Lung (tissue), 12 donors: ENCODE data around the gene IRF5. TPM values are rescaled to one million over a fixed set of nuclear protein-coding genes. Genes with fewer than 3 reads are reported as not detected.

Experiments used
- ATAC-seq: fragments of 200-7000 bp; cut with Tn5 transposase; one replicate; pipeline ENCODE4 v1.9.1; 2020; ENCODE audit warnings: moderate number of reproducible peaks; ENCODE audit not compliant: insufficient read depth, low FRiP score
- DNase-seq, 3 donors: peaks; one replicate each; pipeline ENCODE4 v3.0.0-alpha.2; 2013 to 2017
- H3K27ac ChIP-seq, 2 donors: one replicate each; pipeline ENCODE4 v1.5.1; 2013; ENCODE audit warnings: mild to moderate bottlenecking in 2 of 2, moderate library complexity in 2 of 2, control low read depth in 1 of 2, inconsistent platforms in 1 of 2, low read depth in 1 of 2, low read length in 1 of 2
- H3K27me3 ChIP-seq, 3 donors: one replicate each; pipeline ENCODE4 v1.5.1; 2013; ENCODE audit warnings: low read length in 2 of 3; ENCODE audit not compliant: control insufficient read depth in 3 of 3, insufficient read depth in 3 of 3
- H3K36me3 ChIP-seq, 4 donors: one replicate each; pipeline ENCODE4 v1.5.1; 2013; ENCODE audit warnings: low read length in 4 of 4, mild to moderate bottlenecking in 1 of 4, moderate library complexity in 1 of 4; ENCODE audit not compliant: control insufficient read depth in 4 of 4, insufficient read depth in 4 of 4
- H3K4me1 ChIP-seq, 5 donors: one replicate each; pipeline ENCODE4 v1.5.1; 2013; ENCODE audit warnings: low read length in 5 of 5, mild to moderate bottlenecking in 2 of 5, moderate library complexity in 1 of 5; ENCODE audit not compliant: control insufficient read depth in 5 of 5, insufficient read depth in 5 of 5
- H3K4me3 ChIP-seq: one replicate; pipeline ENCODE4 v1.5.1; 2013; ENCODE audit warnings: mild to moderate bottlenecking, control low read depth, moderate library complexity
- H3K9ac ChIP-seq, 2 donors: one replicate each; pipeline ENCODE4 v1.5.1; 2013; ENCODE audit warnings: low read length in 2 of 2, control low read depth in 1 of 2; ENCODE audit not compliant: insufficient read depth in 1 of 2
- H3K9me3 ChIP-seq, 4 donors: one replicate each; pipeline ENCODE4 v1.5.1; 2013; ENCODE audit warnings: low read length in 3 of 4, mild to moderate bottlenecking in 1 of 4, moderate library complexity in 1 of 4; ENCODE audit not compliant: control insufficient read depth in 4 of 4, insufficient read depth in 3 of 4
- CTCF ChIP-seq: IDR thresholded peaks from 2 replicates; pipeline ENCODE4 v1.5.1; 2012; ENCODE audit warnings: mild to moderate bottlenecking; ENCODE audit errors: control extremely low read depth, extremely low read depth
- WGBS, 2 donors: extraction: QIAGEN DNeasy Blood & Tissue Kit; methylation state at CpG; one replicate each; pipeline ENCODE4 v1.1.7; 2013; 5-methylcytosine and 5-hydroxymethylcytosine counted together
- polyA plus RNA-seq, 2 donors: library from polyadenylated mRNA; stranded (reverse); fragments of 200-250 nt; gene quantifications; one replicate each; pipeline ENCODE4 v1.2.1, GENCODE V29; 2013
- total RNA-seq, 2 donors: library from RNA; depleted of rRNA in 1 of 2; stranded (reverse); fragments of >200 nt in 1 of 2; gene quantifications; one replicate each; pipeline ENCODE4 v1.2.1, GENCODE V29; 2014 to 2021
- donor health status: control.
- donor health status: control.
- donor health status: Bipolar disorder and iron deficiency.
- donor health status: healthy.
- donor health status: DM: yes; HTN: yes; CAD: no.

The IRF5 gene
- total and polyA plus RNA-seq, 4 donors: 6.0 to 34.1 (median 24.2) TPM

DNA sequence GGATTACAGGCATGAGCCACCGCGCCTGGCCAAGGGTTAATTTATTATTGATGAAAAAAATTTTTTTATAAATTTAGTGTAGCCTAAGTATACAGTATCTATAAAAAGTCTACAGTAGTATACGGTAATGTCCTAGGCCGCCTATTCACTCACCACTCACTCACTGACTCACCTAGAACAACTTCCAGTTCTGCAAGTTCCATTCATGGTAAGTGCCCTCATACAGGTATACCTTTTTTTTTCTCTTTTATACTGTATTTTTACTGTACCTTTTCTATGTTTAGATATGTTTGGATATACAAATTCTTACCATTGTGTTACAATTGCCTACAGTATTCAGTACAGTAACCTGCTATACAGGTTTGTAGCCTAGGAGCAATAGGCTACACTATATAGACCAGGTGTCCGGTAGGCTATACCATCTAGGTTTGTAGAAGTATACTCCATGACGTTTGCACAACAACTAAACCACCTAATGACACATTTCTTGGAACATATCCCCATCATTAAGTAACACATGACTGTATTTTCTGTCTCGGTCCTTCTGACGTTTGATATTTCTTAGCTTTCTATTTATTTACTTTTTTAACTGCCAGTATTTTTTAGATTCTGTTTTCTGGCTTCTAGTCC, 23.4 kb downstream of the IRF5 start:
- Histone ChIP-seq H3K4me3 (no peak overlapping the region), H3K27ac (no peak overlapping the region), H3K9ac (no peak overlapping the region), H3K9me3 (no peaks in the 10 kb centered on the region), H3K4me1 (no peaks in the 10 kb centered on the region), H3K27me3 (no peaks in the 10 kb centered on the region), H3K36me3 (peaks cover 14 to 26% (median 21%) of the 10 kb centered on the region in 4 donors)
- 85 to 86% methylated on average over 8 of the region's 8 CpGs for WGBS, 2 donors
- DNase-seq (no peak), ATAC-seq (no peak)
- TF ChIP-seq CTCF: no peak

GRCh38 chr7:128962899-128963298, 25.2 kb downstream of the IRF5 start:
- Histone ChIP-seq H3K27ac (no peak overlapping the region), H3K9ac (no peak overlapping the region), H3K4me1 (no peaks in the 10 kb centered on the region), H3K27me3 (no peaks in the 10 kb centered on the region), H3K4me3 (no peak overlapping the region), H3K9me3 (no peaks in the 10 kb centered on the region), H3K36me3 (peaks cover 6 to 27% (median 18%) of the 10 kb centered on the region in 4 donors)
- ATAC-seq: no peak
- DNase-seq: no peak
- no peak for TF ChIP-seq CTCF

DNA sequence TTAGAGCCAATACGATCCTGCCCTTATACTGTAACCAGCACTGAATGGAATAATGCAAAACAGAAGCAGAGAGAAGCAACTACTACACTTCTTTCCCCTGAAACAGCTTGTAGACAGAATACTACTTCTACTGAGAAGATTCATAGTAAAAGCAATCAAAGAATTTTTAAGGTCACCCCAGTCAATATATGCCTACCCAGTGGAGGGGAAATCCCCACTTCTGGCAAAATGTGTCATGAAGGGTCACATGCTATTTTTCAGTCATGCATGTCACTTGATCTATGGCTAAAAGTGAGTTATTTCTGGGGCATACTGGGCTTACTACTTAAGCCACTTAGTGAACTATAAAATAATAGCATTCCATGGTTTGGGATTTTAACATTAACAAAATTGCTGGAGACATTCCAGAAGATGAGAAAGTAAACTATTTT, 25.6 kb downstream of the IRF5 start:
- WGBS, 2 donors: 87 to 94% methylated on average over 1 of the region's 1 CpG
- Histone ChIP-seq H3K27me3 (no peaks in the 10 kb centered on the region), H3K27ac (no peak overlapping the region), H3K9me3 (no peaks in the 10 kb centered on the region), H3K36me3 (peaks cover 6 to 26% (median 18%) of the 10 kb centered on the region in 4 donors), H3K4me3 (no peak overlapping the region), H3K4me1 (no peaks in the 10 kb centered on the region), H3K9ac (no peak overlapping the region)
- ATAC-seq: no peak
- no peak for TF ChIP-seq CTCF
- no peak for DNase-seq

GRCh38 chr7:128968624-128969023, 30.9 kb downstream of the IRF5 start:
- H3K27me3 ChIP-seq: no peaks in the 10 kb centered on the region

More at GRCh38 chr7:128968624-128969023, 30.9 kb downstream of the IRF5 start:
- DNase-seq: no peak
- Histone ChIP-seq H3K9ac (no peak overlapping the region), H3K4me1 (no peaks in the 10 kb centered on the region), H3K9me3 (no peaks in the 10 kb centered on the region), H3K27ac (no peak overlapping the region), H3K4me3 (no peak overlapping the region), H3K36me3 (peaks cover 22 to 42% (median 30%) of the 10 kb centered on the region in 4 donors)
- TF ChIP-seq CTCF: no peak
- ATAC-seq: no peak
- 98 to 100% methylated on average over 1 of the region's 1 CpG for WGBS, 2 donors
